GM19240 (cell line): ENCODE results near the gene UBTD1.

Experiments
- DNase-seq: peaks from one replicate; pipeline ENCODE4 v3.0.0; 2011; ENCODE audit warnings: low spot score; ENCODE audit not compliant: insufficient read length

The UBTD1 gene

DNA sequence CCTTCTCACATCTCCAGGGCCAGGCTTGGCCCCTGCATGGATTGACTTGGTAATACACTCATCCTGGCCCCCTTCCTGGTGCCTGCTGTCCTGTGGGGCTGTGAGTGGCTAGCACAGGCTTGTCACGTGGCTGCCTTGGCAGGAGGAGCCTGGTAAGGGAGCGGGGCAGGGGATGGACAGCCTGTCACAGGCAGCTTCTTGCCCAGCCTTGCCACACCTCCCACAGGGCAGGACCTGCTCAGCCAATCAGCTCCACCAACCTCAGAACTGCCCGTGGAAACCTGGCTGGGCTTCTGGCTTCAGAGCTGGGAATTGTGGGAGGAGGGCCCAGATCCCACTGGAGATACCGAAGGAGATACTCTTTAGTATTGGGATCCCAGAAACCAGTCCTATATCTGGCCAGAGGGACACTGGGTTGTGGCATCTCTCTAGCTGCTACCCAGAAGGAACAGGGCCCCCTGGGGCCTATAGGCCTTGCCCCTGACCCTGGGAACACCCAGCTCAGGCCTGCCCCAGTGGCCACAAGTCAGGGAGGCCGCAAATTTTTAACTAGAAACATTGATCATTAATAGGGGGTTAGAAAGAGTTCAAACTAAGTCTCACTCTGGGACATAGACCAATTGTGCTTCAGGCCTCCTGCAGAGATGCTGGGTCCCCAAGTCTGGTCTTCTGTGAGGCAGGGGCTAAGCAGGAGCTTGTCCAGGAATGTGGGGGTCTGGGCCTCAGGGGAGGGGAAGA lies 85.5 kb downstream of the UBTD1 start, which contains the start of gene HOGA1:
Gene HOGA1, plus strand, starts transcription at position 330 of the 738 bp plus-strand sequence. Its CDS starts 315 bp downstream, at position 645.
- DNase-seq = no peak

- no peak for DNase-seq
Measured at GRCh38 chr10:97584798-97585438, 86.2 kb downstream of the UBTD1 start.

DNA sequence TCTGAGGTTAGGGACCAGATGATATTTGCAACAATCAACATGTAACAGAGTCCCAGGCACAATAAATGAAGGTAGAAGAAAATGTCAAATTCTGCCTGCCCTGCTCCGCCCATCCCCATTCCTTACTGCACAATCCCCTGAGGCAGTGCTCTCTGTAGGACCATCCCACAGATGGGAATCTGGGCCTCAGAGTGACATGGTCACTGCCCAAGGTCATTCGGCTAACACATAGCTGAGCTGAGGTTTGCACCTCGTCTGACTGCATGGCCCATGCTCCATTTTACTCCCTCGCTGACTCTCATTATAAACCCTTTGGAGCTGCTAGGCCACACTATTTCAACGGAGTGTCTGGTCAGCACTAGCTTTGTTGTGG lies 86.7 kb downstream of the UBTD1 start:
- no peak for DNase-seq

GRCh38 chr10:97587183-97587582 lies 88.5 kb downstream of the UBTD1 start:
- DNase-seq = no peak

DNA sequence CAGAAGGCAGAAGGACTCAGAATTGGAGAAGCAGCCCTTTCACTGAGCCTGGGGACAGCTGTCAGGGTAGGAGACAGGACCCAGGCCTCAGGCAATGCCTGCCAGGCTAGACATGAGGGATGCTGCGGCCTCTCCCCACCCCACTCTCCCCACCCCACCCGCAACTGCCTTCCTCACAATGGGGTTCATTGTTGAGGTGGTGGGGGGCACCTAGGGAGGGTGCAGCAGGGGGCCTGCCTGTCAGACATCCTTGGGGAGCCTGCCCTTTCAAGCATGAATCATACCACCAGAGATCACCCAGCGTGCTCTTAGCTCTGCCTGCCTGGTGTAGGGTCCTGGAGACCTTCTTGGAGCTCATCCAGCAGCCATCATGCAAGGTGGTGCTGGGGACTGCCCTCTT lies 90.8 kb downstream of the UBTD1 start, which contains the start of gene C10orf62:
Gene C10orf62, plus strand, starts transcription at position 243 of the 400 bp plus-strand sequence. CDS start 177 bp downstream, outside the sequence.
- DNase-seq = no peak

GRCh38 chr10:97590082-97590747 lies 91.5 kb downstream of the UBTD1 start:
- DNase-seq = no peak

GRCh38 chr10:97590748-97591495 lies 92.2 kb downstream of the UBTD1 start:
- no peak for DNase-seq

DNA sequence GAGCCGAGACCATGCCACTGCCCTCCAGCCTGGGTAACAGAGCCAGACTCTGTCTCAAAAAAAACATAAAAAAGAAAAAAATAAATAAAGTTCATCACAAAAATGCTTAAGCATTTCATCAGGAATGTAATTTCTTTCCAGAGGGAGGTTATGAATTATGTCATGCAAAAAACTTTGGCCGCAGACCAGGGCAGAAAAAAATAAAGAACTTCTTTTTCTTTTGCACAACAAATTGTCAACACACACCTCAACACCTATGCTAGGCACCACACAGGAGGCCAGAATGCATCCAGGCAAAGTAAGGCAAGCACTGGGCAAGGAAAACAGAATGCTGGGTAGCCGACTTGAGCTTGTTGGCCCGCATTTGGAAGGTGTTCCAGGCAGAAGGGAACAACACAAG lies 94.7 kb downstream of the UBTD1 start:
- DNase-seq = no peak

- DNase-seq = no peak
Measured at GRCh38 chr10:97596101-97597082, 97.7 kb downstream of the UBTD1 start.

GRCh38 chr10:97597778-97598177 lies 99.1 kb downstream of the UBTD1 start:
- no peak for DNase-seq

DNA sequence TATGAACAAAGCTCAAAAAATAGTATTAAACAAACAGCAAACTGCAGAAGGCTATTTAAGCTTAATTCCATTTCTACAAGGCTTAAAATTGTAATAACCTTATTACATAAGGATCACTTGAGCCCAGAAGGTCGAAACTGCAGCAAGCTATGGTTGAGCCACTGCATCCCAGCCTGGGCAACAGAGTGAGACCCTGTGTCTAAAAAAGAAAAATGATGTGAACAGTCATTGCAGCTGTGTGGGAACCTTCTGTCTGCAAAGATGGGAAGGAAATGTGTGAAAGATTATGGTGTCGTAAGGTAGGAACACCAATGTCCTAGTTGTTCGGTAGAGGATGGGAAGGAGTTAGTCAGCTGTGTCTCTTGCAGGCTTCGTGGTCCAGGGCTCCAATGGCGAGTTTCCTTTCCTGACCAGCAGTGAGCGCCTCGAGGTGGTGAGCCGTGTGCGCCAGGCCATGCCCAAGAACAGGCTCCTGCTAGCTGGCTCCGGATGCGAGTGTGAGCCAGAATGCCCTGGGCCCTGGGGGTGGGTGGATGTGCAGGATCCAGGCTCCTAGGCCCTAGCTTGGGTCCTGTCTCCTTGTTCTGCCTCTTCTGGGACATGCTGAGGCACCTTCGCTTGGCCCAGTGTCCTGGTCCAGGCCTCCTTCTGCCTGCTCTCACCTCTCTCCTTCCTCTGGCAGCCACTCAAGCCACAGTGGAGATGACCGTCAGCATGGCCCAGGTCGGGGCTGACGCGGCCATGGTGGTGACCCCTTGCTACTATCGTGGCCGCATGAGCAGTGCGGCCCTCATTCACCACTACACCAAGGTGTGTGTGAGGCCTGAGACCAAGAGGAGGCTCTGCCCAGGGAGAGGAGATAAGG lies 99.9 kb downstream of the UBTD1 start:
- no peak for DNase-seq

DNA sequence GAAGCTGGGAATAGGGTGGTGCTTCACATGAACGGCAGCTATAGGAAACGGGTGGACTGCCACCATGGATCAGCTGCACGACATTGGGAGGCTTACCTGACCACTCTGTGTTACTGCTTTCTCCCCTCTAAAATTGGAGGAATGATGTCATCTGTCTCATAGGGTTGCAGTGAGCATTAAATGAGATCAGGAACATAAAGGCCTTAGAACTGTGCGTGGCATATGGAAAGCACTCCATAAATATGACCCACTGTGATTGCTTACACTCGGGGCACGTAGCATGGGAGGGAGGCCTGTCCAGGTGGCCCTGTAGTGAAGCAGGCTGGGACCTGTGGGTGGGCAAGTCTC lies 100.5 kb downstream of the UBTD1 start:
- DNase-seq = no peak

- no peak for DNase-seq
Measured at GRCh38 chr10:97600616-97601015, 101.9 kb downstream of the UBTD1 start.

DNA sequence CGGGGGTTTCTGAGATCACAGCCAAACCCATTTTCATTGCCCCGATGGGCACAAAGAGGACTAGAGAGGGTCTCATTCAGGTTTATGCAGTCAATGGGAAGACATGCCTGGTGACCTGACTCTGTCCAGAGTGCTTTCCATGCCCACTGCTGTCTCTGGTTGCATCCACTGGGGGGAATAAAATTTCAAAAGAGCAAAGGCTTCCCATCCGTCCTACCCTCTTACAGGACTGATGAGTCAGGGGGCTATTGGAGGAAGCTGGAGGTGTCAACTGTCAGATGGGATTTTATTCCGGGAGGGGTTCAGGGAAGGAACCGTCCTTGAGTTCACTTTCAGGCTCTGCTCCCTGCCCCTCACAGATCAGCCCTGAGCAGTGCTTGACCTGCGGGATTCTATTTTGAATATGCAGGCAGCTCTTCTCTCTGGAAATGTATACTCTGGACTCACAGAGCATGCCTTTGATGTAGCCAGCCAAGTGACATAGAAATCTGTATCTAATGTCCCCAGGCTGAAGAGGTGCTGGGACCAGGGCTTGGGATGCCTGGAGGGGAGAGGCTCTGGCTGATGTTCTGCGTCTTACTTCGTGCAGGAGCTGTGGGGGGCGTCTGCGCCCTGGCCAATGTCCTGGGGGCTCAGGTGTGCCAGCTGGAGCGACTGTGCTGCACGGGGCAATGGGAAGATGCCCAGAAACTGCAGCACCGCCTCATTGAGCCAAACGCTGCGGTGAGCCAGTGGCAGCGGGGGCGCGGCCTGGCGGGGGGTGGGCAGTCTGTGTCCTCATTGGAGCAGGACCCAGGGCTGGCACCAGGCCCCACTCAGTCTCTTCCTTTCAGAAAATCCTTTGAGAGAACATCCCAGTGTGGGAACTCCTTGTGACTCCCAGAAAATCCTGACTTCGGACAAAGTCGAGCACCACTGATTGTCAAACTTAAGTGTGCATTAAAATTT lies 102.8 kb downstream of the UBTD1 start:
- no peak for DNase-seq

- no peak for DNase-seq
Measured at GRCh38 chr10:97607095-97607636, 108.4 kb downstream of the UBTD1 start.

- DNase-seq = no peak
Measured at GRCh38 chr10:97608991-97609561, 110.4 kb downstream of the UBTD1 start.

- no peak for DNase-seq
Measured at GRCh38 chr10:97611473-97611872, 112.7 kb downstream of the UBTD1 start.

- DNase-seq = no peak
Measured at GRCh38 chr10:97612386-97612785, 113.7 kb downstream of the UBTD1 start.
